HG02938 (cell line): ENCODE measurements around the gene MYADM.

Experiments used
- ATAC-seq: cut with Tn5 transposase; IDR thresholded peaks from one replicate; pipeline ENCODE4 v1.9.1; 2021; ENCODE audit warnings: mild to moderate bottlenecking, moderate library complexity; ENCODE audit not compliant: unreplicated experiment

The MYADM gene

DNA sequence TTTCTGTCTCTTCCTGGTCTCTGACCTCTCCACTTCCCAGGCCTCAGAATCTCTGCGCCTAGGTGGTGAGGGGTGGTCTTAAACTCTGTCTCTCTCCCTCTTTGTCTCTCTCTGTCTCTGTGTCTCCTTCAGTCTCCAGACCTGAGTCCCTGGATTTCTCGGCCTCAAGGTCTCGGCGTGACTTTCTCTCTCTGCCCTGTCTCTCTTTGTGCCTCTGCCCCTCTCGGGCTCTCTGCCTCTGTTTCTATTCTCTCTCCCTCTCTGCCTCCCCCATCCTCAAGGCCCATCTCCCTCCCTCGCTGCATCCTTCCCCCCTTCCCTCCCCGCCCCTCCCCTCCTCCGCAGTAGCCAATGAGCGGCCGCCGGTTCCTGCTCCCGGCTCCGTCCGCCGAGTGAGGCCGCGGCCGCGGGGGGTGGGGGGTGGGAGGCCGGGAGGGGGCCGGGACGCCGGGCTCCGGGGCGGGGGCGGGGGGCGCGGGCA lies 41.3 kb downstream of the MYADM start, which contains the start of gene CACNG7:
Gene CACNG7, plus strand, starts transcription at position 344 of the 481 bp plus-strand sequence. CDS start 3,554 bp downstream, outside the sequence.
- no peak for ATAC-seq

DNA sequence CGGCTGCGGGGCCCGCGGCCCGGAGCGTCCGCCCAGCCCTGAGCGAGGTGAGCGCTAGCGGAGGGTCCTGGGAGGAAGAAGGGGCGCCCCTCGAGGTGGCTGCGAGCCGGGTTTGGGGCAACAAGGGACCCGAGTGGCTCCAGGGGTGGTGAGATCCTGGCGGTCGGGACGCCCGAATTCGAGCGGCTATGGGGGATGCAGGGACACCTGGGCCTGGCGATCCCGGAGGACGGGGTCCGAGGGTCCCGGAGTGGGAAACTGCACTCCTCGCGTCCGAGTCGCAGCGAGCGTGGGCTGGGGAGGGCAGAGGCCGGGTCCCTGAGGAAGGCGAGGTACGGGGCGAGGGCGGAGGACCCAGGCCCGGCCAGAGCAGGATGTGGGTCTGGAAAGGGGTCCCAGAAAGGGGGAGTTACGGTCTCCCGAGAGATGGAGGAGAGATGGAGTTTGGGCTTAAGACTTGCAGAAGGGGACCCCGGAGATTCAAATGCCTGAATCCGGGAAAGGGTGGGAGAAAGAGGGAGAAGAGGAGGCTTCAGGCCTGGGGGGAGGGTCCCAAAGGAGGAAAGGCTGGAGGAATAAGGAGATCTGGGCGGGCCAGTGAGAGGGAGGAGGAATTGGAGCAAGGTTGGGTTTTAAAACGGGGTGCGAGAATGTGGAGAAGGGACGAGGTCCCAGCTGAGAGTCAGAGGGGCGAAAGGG lies 41.9 kb downstream of the MYADM start:
- ATAC-seq: no peak

DNA sequence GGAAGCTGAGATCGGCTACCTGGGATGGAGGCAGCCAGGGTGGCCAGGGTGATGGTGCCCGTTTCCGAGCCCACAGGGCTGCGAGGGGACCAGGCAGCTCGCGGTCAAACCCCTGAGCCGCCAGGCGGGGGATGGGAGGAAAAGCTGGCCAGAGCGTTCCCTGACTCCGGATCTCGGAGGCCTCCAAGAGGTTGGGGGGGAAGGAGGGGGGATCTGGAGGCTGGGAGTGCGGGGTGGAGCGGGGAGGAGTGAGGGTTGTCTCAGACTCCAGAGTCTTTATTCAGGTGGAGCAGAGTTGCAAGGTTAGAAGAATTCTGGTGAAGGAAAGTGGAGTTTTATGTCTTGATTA lies 42.5 kb downstream of the MYADM start:
- no peak for ATAC-seq

DNA sequence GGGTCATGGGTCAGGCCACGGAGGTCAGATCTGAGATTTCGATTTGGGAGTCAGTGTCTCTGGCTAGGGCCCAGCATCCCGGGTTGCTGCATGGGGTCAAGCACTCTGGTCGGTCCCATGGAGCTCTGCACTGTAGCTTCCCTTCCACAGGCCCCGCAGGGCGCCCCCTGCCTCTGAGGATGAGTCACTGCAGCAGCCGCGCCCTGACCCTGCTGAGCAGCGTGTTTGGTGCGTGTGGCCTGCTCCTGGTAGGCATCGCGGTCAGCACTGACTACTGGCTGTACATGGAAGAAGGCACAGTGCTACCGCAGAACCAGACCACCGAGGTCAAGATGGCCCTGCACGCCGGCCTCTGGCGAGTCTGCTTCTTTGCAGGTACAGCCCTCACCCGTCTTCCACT lies 45.0 kb downstream of the MYADM start:
- ATAC-seq: no peak

DNA sequence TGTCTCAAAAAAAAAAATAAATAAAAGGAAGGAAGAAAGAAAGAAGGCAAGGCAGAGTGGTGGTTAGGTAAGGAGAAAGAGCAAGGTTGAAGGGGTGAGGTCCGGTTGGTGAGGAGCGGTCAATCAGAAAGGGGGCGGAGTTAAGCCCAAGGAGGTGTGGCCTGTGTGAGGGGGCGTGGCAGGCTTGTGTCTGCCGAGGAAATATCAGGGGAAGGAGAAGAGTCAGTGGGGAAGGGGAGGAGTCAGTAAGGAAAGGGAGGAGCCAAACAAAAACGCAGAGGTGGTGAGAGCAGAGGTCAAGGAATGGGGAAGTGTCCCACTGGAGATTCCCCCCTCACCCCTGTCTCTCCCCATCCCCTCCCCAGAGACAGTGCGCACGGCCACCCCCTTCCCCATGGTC lies 47.3 kb downstream of the MYADM start:
- no peak for ATAC-seq

DNA sequence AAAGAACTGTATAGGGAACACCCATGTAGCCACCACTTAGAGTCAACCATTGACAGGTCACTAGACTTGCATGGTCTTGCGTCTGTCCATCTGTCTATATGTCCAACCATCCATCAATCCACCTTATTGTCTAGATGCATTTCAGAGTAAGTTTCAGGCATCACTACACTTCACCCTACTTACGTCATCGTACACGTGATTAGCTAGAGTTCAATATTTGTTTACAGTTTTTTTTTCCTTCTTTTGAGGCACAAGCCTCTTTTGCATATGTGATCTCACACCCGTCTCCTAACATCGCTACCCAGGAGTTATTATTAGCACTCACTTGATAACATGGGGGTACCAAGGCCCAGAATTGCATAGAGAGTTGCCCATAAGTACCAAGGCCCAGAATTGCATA lies 48.3 kb downstream of the MYADM start:
- ATAC-seq: no peak

DNA sequence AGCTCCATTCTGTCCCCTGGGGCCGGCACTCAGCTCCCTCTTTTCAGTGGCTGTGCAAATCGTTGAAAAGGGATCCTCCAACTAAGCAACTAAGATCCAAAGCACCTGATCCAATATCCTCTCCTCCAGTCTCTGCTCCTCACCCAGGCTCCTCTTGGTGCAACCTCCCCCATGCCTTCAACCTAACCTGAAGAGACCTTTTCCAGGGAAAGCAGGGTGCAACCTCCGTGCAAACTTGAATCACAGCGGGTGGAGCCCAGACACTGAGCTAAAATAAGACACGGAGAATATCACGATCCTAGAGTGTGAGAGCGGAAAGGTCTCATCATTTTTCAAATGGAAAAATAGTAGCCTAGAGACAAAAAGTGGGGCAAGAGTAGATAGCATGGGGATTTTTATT lies 49.7 kb downstream of the MYADM start:
- ATAC-seq: no peak
